Measurements from ENCODE around the gene CDON.
"Not testable (repeated sequence)": the region's sequence is repeated elsewhere in the genome, so short reads cannot be mapped to it uniquely, and the experiment has no call there.

Gene CDON

GRCh38 chr11:125931116-125931515 lies 131.6 kb downstream of the CDON start:
- DNase-seq (ENCODE audit: extremely low read depth in 1 of 2, low read depth in 1 of 2) = no peak

DNA sequence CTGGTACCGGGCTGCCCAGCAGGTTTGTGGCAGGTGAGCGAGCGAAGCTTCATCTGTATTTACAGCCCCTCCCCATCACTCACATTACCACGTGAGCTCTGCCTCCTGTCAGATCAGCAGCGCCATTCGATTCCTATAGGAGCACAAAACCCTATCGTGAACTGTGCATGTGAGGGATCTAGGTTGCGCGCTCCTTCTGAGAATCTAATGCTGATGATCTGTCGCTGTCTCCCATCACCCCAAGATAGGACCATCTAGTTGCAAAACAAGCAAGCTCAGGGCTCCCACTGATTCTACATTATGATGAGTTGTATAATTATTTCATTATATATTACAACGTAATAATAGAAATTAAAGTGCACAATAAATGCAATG lies 132.6 kb downstream of the CDON start:
- DNase-seq (ENCODE audit: extremely low read depth in 1 of 2, low read depth in 1 of 2) = no peak

DNA sequence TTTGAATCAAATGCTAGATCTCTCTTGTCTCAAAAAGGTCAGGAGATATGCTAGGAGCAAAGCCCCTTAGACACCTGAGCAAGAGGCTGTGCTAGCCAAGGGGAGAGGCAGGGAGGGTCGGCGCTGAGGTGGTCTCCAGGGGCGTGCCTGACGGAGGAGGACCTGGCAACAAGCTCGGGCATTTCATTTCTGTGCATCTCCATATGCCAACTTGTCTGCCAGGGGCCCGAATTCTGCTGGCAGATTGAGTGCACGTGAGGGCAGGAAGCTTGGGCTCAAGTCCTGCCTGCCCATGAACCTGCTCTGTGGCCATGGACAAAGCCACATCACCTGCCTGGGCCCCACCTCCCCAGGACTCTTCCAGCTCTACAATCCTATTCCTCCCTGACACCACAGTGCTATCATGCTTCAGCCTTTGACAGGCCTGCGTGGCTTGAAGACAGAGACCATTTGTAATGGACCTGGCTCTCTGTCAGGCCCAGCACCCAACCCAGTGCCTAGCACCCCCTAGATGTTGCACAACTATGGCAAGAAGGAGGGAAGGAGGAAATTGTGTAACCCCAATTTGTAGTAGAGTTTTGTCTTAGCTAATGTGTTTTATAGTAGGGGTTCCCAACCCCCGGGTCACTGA lies 133.1 kb downstream of the CDON start:
- no peak for DNase-seq (ENCODE audit: extremely low read depth in 1 of 2, low read depth in 1 of 2)

DNA sequence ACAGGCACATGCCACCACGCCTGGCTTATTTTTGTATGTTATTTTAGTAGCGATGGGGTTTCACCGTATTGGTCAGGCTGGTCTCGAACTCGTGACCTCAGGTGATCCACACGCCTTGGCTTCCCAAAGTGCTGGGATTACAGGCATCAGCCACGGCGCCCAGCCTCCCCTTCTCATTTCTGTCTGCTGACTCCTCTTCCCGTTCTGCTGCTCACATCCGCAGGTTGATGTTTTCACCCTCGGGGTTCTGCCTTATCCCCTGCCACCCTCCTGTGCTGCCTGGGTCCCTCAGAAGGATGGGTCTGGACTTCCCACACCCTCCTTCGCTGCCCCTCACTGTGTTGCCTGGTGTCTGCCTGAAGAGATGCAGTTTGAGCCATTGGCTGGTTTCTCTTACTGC lies 136.0 kb downstream of the CDON start:
- no peak for DNase-seq (ENCODE audit: extremely low read depth in 1 of 2, low read depth in 1 of 2)

- no peak for DNase-seq (ENCODE audit: extremely low read depth in 1 of 2, low read depth in 1 of 2)
These were observed 136.9 kb downstream of the CDON start for GRCh38 chr11:125925804-125926203.

GRCh38 chr11:125925247-125925740 lies 137.4 kb downstream of the CDON start:
- no peak for DNase-seq (ENCODE audit: extremely low read depth in 1 of 2, low read depth in 1 of 2)

- no peak for DNase-seq (ENCODE audit: extremely low read depth in 1 of 2, low read depth in 1 of 2)
These were observed 138.2 kb downstream of the CDON start for GRCh38 chr11:125924384-125925007.

- DNase-seq (ENCODE audit: extremely low read depth in 1 of 2, low read depth in 1 of 2) = no peak
These were observed 139.0 kb downstream of the CDON start for GRCh38 chr11:125923633-125924032.

DNA sequence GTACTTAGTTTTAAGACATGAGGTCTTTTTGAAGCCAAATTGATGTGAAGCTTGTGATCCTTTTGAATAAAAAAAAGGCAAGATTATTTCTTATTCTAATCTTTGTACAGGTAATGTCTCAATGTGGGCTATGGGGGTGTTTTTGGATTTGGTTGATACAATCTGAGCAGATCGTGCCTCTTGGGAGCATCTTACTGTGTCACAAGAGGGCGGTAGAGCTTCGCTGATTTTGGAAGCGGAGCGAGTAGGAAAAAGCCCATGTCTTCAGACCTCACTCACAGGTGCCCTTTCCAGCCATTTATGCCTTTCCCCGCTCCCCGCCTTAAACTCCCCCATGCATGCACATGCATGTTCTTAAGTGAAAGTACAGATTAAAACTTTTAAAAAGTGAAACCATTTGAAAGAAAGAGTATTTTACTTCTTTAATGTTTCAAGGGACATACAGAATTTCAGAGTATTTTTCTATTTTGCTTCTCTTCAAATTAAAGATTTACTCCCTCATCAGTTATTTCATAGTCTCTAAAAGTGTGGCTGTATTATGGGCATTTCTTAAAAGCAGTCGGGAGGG lies 139.6 kb downstream of the CDON start:
- DNase-seq (ENCODE audit: extremely low read depth in 1 of 2, low read depth in 1 of 2) = no peak

- no peak for DNase-seq (ENCODE audit: extremely low read depth in 1 of 2, low read depth in 1 of 2)
These were observed 140.5 kb downstream of the CDON start for GRCh38 chr11:125922156-125922555.

GRCh38 chr11:125921042-125921441 lies 141.6 kb downstream of the CDON start:
- DNase-seq (ENCODE audit: extremely low read depth in 1 of 2, low read depth in 1 of 2) = no peak

DNA sequence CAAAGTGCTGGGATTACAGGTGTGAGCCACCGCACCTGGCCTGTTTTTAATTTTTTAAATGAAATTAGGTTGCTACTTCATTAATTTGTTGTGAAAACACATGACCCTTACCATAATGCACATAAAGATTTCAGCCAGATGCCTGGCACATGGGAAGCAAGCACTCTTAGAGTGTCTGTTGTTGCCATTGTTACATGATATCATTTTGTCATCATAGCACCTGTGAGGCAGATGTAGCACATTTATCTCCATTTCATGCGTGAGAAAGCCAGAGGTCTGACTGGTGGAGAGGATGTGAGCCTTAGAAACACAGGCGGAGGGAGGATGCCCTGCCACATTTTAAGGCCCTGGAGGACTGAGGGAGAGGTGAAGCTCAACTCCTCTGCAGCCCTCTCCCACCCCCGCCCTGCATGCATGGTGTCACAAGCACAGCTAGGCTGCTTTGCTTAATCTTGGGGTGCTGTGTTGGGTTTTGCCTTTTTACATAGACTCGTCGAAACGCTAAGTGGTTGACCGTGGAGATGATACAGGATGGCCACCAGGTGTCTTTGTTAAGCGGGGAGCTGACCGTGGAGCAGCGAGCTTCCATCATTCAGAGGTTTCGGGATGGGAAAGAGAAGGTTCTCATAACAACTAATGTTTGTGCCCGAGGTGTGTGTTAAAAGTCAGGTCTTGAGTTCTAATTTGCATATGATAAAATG lies 144.4 kb downstream of the CDON start:
- DNase-seq (ENCODE audit: extremely low read depth in 1 of 2, low read depth in 1 of 2) = no peak

GRCh38 chr11:125916683-125917347 lies 145.9 kb downstream of the CDON start:
- DNase-seq (ENCODE audit: extremely low read depth in 1 of 2, low read depth in 1 of 2) = no peak

DNA sequence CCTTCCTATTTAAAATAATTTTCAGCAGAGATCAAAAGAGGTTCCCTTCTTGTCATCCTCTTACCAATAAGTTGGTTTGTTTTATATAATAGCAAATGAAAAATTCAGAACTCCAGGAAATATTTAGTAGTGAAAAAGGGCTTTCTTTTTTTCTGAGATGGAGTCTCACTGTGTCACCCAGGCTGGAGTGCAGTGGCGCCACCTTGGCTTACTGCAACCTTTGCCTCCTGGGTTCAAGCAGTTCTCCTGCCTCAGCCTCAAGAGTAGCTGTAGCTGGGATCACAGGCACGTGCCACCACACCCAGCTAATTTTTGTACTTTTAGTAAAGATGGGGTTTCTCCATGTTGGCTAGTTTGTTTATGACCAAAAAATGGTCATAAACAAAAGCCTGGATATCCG lies 148.1 kb downstream of the CDON start:
- DNase-seq (ENCODE audit: extremely low read depth in 1 of 2, low read depth in 1 of 2) = not testable (repeated sequence)

GRCh38 chr11:125910226-125910849 lies 152.3 kb downstream of the CDON start:
- DNase-seq (ENCODE audit: extremely low read depth in 1 of 2, low read depth in 1 of 2) = no peak

All from stimulated activated CD8-positive, alpha-beta memory T cell treated with anti-CD3 and anti-CD28 coated beads, Interleukin-7, amount 100 ng/mL, for 48 hours (primary cell).